Measurements from ENCODE around the gene NHS.

- TF ChIP-seq, protein P1, sequence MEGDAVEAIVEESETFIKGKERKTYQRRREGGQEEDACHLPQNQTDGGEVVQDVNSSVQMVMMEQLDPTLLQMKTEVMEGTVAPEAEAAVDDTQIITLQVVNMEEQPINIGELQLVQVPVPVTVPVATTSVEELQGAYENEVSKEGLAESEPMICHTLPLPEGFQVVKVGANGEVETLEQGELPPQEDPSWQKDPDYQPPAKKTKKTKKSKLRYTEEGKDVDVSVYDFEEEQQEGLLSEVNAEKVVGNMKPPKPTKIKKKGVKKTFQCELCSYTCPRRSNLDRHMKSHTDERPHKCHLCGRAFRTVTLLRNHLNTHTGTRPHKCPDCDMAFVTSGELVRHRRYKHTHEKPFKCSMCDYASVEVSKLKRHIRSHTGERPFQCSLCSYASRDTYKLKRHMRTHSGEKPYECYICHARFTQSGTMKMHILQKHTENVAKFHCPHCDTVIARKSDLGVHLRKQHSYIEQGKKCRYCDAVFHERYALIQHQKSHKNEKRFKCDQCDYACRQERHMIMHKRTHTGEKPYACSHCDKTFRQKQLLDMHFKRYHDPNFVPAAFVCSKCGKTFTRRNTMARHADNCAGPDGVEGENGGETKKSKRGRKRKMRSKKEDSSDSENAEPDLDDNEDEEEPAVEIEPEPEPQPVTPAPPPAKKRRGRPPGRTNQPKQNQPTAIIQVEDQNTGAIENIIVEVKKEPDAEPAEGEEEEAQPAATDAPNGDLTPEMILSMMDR (IDR thresholded peaks at IDR 0.05) = no peak
- TF ChIP-seq POLR2A (IDR thresholded peaks at IDR 0.05) (no peak), EP300 (IDR thresholded peaks at IDR 0.05) (no peak)
Measured at GRCh38 chrX:17494216-17494615, 119.2 kb downstream of the NHS start.
